Endothelial cell of umbilical vein (primary cell): ENCODE measurements around the gene ARTN. TPM values are rescaled to one million over a fixed set of nuclear protein-coding genes. Genes with fewer than 3 reads are reported as not detected.

Experiments
- BruUV-seq: library from RNA; stranded (reverse); fragments of 400-500 nt; replicated peaks from 2 replicates; lab custom pipeline; 2021; lab: Mats Ljungman, UMichigan
- CTCF ChIA-PET: fragments of 300-600, 350-600 bp; sonication (Branson Sonifier 250); formaldehyde crosslinking; loops from one replicate; lab custom pipeline; 2021; ENCODE audit warnings: antibody characterized with exemption, inconsistent platforms; lab: Charles Lee
- POLR2A ChIA-PET: fragments of 300-600, 350-600 bp; sonication (Branson Sonifier 250); formaldehyde crosslinking; loops from one replicate; lab custom pipeline; 2021; ENCODE audit warnings: antibody characterized with exemption, inconsistent platforms; lab: Charles Lee
- DNase-seq: peaks from one replicate; pipeline ENCODE4 v3.0.0-alpha.2; 2011; ENCODE audit warnings: low read depth, low spot score
- FAIRE-seq: peaks from 2 replicates; lab custom pipeline; 2011; peaks lifted over from hg19 to GRCh38; lab: Jason Lieb, UNC
- H2AFZ ChIP-seq: 2 replicates; pipeline ENCODE4 v1.6.0; 2012; ENCODE audit warnings: low read depth, low read length, control low read depth, inconsistent platforms
- H3K27ac ChIP-seq: 2 replicates; pipeline ENCODE4 v1.5.1; 2011; ENCODE audit warnings: low read depth, mild to moderate bottlenecking, control low read depth, low read length, moderate library complexity; ENCODE audit not compliant: insufficient read depth
- H3K27me3 ChIP-seq, 2 experiments: 2 replicates each; pipeline versions ENCODE4 v1.6.0 to v1.6.1; 2011; ENCODE audit warnings: low read length in 2 of 2, mixed read lengths in 1 of 2; ENCODE audit not compliant: control insufficient read depth in 2 of 2, insufficient read depth in 2 of 2
- H3K36me3 ChIP-seq, 2 experiments: 2 replicates in 1 of 2; 3 replicates in 1 of 2; pipeline ENCODE4 v1.5.1; 2011; ENCODE audit warnings: low read length in 2 of 2, mild to moderate bottlenecking in 1 of 2, moderate library complexity in 1 of 2; ENCODE audit not compliant: control insufficient read depth in 2 of 2, insufficient read depth in 2 of 2; ENCODE audit errors: extremely low read depth in 1 of 2
- H3K4me1 ChIP-seq: 3 replicates; pipeline ENCODE4 v1.5.1; 2011; ENCODE audit warnings: mild to moderate bottlenecking, low read length; ENCODE audit not compliant: control insufficient read depth, insufficient read depth; ENCODE audit errors: extremely low read depth
- H3K4me2 ChIP-seq: 2 replicates; pipeline ENCODE4 v1.6.1; 2011; ENCODE audit warnings: low read length, control low read depth, mixed read lengths; ENCODE audit not compliant: insufficient read depth
- H3K4me3 ChIP-seq, 3 experiments: fragments of 200-600 bp in 1 of 3; sonication (generic), shearing (Covaris generic) in 1 of 3; replicated peaks in 1 of 3; 2 replicates each; pipeline ENCODE4 v1.5.1; 2011 to 2016; ENCODE audit warnings: control low read depth in 3 of 3, low read length in 3 of 3, mild to moderate bottlenecking in 2 of 3, inconsistent platforms in 1 of 3, low read depth in 1 of 3, moderate library complexity in 1 of 3; ENCODE audit not compliant: insufficient read depth in 1 of 3
- H3K79me2 ChIP-seq: 2 replicates; pipeline ENCODE4 v1.6.0; 2012; ENCODE audit warnings: low read length, inconsistent platforms; ENCODE audit not compliant: control insufficient read depth, insufficient read depth
- H3K9ac ChIP-seq: replicated peaks from 2 replicates; pipeline ENCODE3; 2011; ENCODE audit warnings: low read length, control low read depth; ENCODE audit not compliant: insufficient read depth; ENCODE audit errors: extremely low read depth
- H3K9me1 ChIP-seq: replicated peaks from 3 replicates; pipeline ENCODE4 v1.6.0; 2011; ENCODE audit warnings: mild to moderate bottlenecking, low read length; ENCODE audit not compliant: control insufficient read depth, insufficient read depth; ENCODE audit errors: extremely low read depth
- H3K9me3 ChIP-seq: replicated peaks from 2 replicates; pipeline ENCODE4 v1.5.1; 2012; ENCODE audit warnings: low read length, inconsistent platforms; ENCODE audit not compliant: control insufficient read depth, insufficient read depth
- H4K20me1 ChIP-seq: replicated peaks from 2 replicates; pipeline ENCODE3; 2011; ENCODE audit warnings: mild to moderate bottlenecking, low read length; ENCODE audit not compliant: control insufficient read depth, insufficient read depth; ENCODE audit errors: extremely low read depth
- CTCF ChIP-seq, 2 donors: IDR thresholded peaks; 1 replicate in 1 of 2; 2 replicates in 1 of 2; pipeline ENCODE4 v1.5.1; 2011; ENCODE audit warnings: low read length in 2 of 2, mild to moderate bottlenecking in 2 of 2, moderate library complexity in 2 of 2, control low read depth in 1 of 2, inconsistent platforms in 1 of 2, low read depth in 1 of 2; ENCODE audit not compliant: insufficient read depth in 1 of 2; ENCODE audit errors: extremely low read depth in 1 of 2
- EZH2 ChIP-seq: IDR thresholded peaks from 2 replicates; pipeline ENCODE4 v1.6.1; 2012; ENCODE audit warnings: borderline replicate concordance, low read depth, mild to moderate bottlenecking, moderate library complexity, low read length, inconsistent platforms; ENCODE audit not compliant: severe bottlenecking
- FOS ChIP-seq: IDR thresholded peaks from 2 replicates; pipeline ENCODE4 v1.6.1; 2011; ENCODE audit warnings: mild to moderate bottlenecking, low read length, moderate library complexity, borderline replicate concordance; ENCODE audit not compliant: insufficient read depth
- GATA2 ChIP-seq: IDR thresholded peaks from 2 replicates; pipeline ENCODE4 v1.7.0; 2011; ENCODE audit warnings: low read depth, mild to moderate bottlenecking, moderate library complexity, mixed read lengths, low read length; ENCODE audit not compliant: insufficient read length, insufficient read depth
- JUN ChIP-seq: IDR thresholded peaks from 2 replicates; pipeline ENCODE4 v1.6.1; 2011; ENCODE audit warnings: borderline replicate concordance, low read depth; ENCODE audit not compliant: insufficient read length, insufficient read depth
- MAX ChIP-seq: IDR thresholded peaks from 2 replicates; pipeline ENCODE4 v1.6.1; 2011; ENCODE audit not compliant: insufficient read depth, insufficient read length
- MYC ChIP-seq: IDR thresholded peaks from one replicate; pipeline ENCODE4 v1.6.1; 2011; ENCODE audit warnings: mild to moderate bottlenecking, low read depth, low read length
- POLR2A ChIP-seq: IDR thresholded peaks from 2 replicates; pipeline ENCODE4 v1.6.1; 2012; ENCODE audit warnings: low read depth, mild to moderate bottlenecking, control low read depth, low read length
- POLR2AphosphoS5 ChIP-seq: IDR thresholded peaks from 2 replicates; pipeline ENCODE4 v1.6.1; 2012; ENCODE audit warnings: low read depth, mild to moderate bottlenecking, control low read depth, low read length, moderate library complexity; ENCODE audit not compliant: insufficient read depth
- dilution Hi-C: fragments of 300-500 bp; cut with MboI; formaldehyde crosslinking; loops from one replicate; pipeline ENCODE4 v1.15.0; 2019; ENCODE audit warnings: low sequenced_read_pairs; ENCODE audit not compliant: extremely low pct_ligation_motif_present
- intact Hi-C: fragments of 100-400 bp; cut with micrococcal nuclease; formaldehyde crosslinking; loops from one replicate; pipeline ENCODE4 v1.10.0; 2022
- polyA plus RNA-seq, 4 experiments: library from polyadenylated mRNA; depleted of rRNA in 3 of 4; stranded (reverse) in 3 of 4; unstranded in 1 of 4; fragments of >200 nt; gene quantifications; 2 replicates each; pipeline versions ENCODE4 v1.2.1 to v1.2.3, GENCODE V29; 2011 to 2012; ENCODE audit warnings: missing spikeins in 1 of 4
- total RNA-seq: library from RNA; stranded (reverse); gene quantifications from 2 replicates; pipeline ENCODE4 v1.2.3, GENCODE V29; 2021

The ARTN gene
- total and polyA plus RNA-seq, 2 donors (not counting 3 experiments of a cell fraction or from before 2014, with no cell fraction given): 0.11 to 0.18 TPM

GRCh38 chr1:43921022-43921421 is 12.6 kb upstream of the ARTN start:
- no peak for DNase-seq
- H3K27me3 ChIP-seq: no peaks in the 10 kb centered on the region
- H3K4me3 ChIP-seq: no peak overlapping the region
- no peaks in the 10 kb centered on the region for H3K79me2 ChIP-seq
- peaks cover 3 to 4% of the 10 kb centered on the region in 2 experiments for H3K36me3 ChIP-seq
- no peak overlapping the region for H2AFZ ChIP-seq
- no peak overlapping the region for H3K9ac ChIP-seq
- H3K4me2 ChIP-seq: no peak overlapping the region
- no peaks in the 10 kb centered on the region for H3K9me3 ChIP-seq
- no peaks in the 10 kb centered on the region for H3K4me1 ChIP-seq
- no peaks in the 10 kb centered on the region for H4K20me1 ChIP-seq
- intact Hi-C loops (no loop called here), dilution Hi-C loops (no loop called here)
- CTCF ChIA-PET: interaction anchor here (1.8 to 2.6 kb wide), 2 partner anchors 14 to 157 kb away, joined by 6 to 14 read pairs; no protein-coding TSS in a partner anchor
- no TSS peak for BruUV-seq
- H3K9me1 ChIP-seq: no peaks in the 10 kb centered on the region
- TF ChIP-seq GATA2 (no peak), MAX (no peak), POLR2A (no peak), EZH2 (no peak), FOS (no peak), JUN (no peak), MYC (no peak)
- no peak for FAIRE-seq
- POLR2A ChIA-PET: no interaction called here
- H3K27ac ChIP-seq: no peak overlapping the region

- no peaks in the 10 kb centered on the region for H4K20me1 ChIP-seq
- no peaks in the 10 kb centered on the region for H3K79me2 ChIP-seq
- POLR2A ChIA-PET: interaction anchor here (0.6 kb wide), 1 partner anchor 127 kb away, joined by 3 read pairs; no protein-coding TSS in a partner anchor
- H3K9me3 ChIP-seq: no peaks in the 10 kb centered on the region
- no peak overlapping the region for H2AFZ ChIP-seq
- intact Hi-C loops (no loop called here), dilution Hi-C loops (no loop called here)
- H3K9ac ChIP-seq: no peak overlapping the region
- no peak for TF ChIP-seq GATA2
- no peak for TF ChIP-seq MAX
- TF ChIP-seq MYC: no peak
- TF ChIP-seq FOS: no peak
- TF ChIP-seq JUN: no peak
- TF ChIP-seq CTCF (IDR thresholded peaks at IDR 0.05; ENCODE audit: extremely low read depth in 1 of 2, insufficient read depth in 1 of 2, low read depth in 1 of 2, low read length in 2 of 2): no peak
- no peak for TF ChIP-seq POLR2A
- no peak for TF ChIP-seq POLR2AphosphoS5
- no peak for TF ChIP-seq EZH2
- H3K4me1 ChIP-seq: no peaks in the 10 kb centered on the region
- no peak overlapping the region for H3K27ac ChIP-seq
- H3K27me3 ChIP-seq: no peaks in the 10 kb centered on the region
- H3K4me2 ChIP-seq: no peak overlapping the region
- no peaks in the 10 kb centered on the region for H3K9me1 ChIP-seq
- H3K36me3 ChIP-seq: peaks cover 3 to 4% of the 10 kb centered on the region in 2 experiments
- BruUV-seq: no TSS peak
- FAIRE-seq (no peak), DNase-seq (no peak)
- CTCF ChIA-PET: interaction anchor here (1.0 to 18.1 kb wide), 3 partner anchors 10 to 160 kb away, joined by 3 to 965 read pairs (median 13); no protein-coding TSS in a partner anchor
- H3K4me3 ChIP-seq: no peak overlapping the region
Measured at GRCh38 chr1:43924516-43924915, 9.1 kb upstream of the ARTN start.
